ENCODE data around the gene ABCB1. TPM values are rescaled to one million over a fixed set of nuclear protein-coding genes. Genes with fewer than 3 reads are reported as not detected.

Gene ABCB1
- total RNA-seq, 1 donor from 2014 or later, result 1.4 TPM

DNA sequence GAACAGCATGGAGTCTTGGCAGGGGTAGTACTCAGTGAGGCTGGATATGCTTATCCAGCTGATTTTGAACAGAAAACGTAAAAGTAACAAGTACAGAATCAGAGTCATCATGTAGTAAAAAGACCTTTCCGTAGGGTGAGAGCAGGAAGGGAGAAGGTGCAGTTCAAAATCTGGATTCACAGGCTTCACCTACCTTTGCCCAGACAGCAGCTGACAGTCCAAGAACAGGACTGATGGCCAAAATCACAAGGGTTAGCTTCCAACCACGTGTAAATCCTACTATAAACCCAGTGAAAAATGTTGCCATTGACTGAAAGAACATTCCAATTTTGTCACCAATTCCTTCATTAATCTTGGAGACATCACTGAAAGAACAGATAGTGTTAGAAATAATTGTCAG lies 34.8 kb downstream of the ABCB1 start:
- no peak for DNase-seq
- no peak overlapping the region for H3K27ac Mint-ChIP-seq
- intact Hi-C loops (cut with micrococcal nuclease), result no loop called here
- no peak overlapping the region for H3K4me3 Mint-ChIP-seq
- H3K4me1 Mint-ChIP-seq, result peaks cover 1% of the 10 kb centered on the region
- H3K27me3 Mint-ChIP-seq, result no peaks in the 10 kb centered on the region
- H3K36me3 Mint-ChIP-seq (ENCODE audit: low read depth), result no peaks in the 10 kb centered on the region
- no peaks in the 10 kb centered on the region for H3K9me3 Mint-ChIP-seq

DNA sequence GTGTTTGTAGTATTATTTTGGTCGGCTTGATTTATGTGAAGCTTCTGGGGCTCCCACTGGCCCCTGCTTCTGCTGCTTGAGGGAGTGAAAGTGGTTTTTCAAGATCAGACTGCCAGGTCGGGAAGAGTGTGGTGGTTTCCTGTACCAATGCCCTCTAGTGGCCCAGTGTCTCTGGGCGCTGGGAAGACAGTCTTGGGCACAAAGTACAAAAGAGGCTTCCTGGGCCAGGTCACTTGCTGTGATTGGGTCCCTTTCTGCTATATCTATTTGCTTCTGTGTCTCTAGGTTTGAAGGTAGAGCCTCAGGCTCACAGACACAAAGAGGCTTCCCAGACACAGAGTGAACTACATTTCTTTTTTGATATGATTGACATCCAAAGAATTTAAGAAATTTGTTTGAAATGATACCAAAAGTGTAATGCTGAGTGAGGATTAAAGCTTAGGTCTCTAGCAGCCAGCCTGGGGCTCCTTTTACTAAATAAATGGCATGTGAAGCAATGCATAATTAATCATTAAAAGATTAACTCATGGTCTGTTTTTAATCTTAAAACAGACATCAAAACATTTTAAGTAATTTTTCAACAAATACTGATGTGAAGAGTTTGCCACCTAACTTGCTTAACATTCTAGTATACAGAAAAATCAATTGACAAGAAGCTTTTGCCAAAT lies 36.3 kb downstream of the ABCB1 start:
- peak; percentile 63 for DNase-seq
- Mint-ChIP-seq H3K27ac (no peak overlapping the region), H3K36me3 (ENCODE audit: low read depth) (no peaks in the 10 kb centered on the region), H3K27me3 (no peaks in the 10 kb centered on the region), H3K4me1 (peaks cover 1% of the 10 kb centered on the region), H3K4me3 (no peak overlapping the region), H3K9me3 (no peaks in the 10 kb centered on the region)
- intact Hi-C loops (cut with micrococcal nuclease), result no loop called here

DNA sequence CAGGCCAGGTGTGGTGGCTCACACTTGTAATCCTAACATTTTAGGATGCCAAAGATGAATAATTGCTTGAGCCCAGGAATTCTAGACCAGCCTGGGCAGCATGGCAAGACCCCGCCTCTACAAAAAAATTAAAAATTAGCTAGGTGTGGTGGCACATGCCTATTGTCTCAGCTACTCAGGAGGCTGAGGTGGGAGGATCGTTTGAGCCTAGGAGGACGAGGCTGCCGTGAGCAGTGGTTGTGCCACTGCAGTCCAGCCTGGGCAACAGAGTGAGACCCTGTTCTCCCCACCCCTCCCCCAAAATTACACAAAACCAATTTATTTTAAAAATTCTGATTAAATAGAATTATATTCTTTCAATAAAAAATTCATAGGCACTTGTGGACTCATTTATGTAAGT lies 39.0 kb downstream of the ABCB1 start:
- Mint-ChIP-seq H3K4me3 (no peak overlapping the region), H3K27ac (no peak overlapping the region), H3K27me3 (no peaks in the 10 kb centered on the region), H3K9me3 (no peaks in the 10 kb centered on the region), H3K4me1 (peaks cover 1% of the 10 kb centered on the region), H3K36me3 (ENCODE audit: low read depth) (no peaks in the 10 kb centered on the region)
- DNase-seq, result no peak
- intact Hi-C loops (cut with micrococcal nuclease), result no loop called here

DNA sequence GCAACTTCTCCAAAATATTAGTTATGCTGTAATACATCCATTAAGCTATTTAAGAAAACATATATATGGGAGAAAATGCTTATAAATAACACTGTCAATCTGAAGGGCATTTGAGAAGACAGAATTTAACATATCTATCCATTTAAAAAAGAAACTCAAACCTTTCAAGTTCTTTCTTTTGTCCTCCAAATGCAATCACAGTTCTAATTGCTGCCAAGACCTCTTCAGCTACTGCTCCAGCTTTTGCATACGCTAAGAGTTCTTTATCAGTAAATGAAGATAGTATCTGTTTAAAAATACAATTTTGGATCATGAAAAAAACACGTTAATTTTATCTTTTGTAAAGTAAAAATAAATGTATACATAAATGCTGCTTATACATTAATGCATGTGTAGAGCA lies 39.6 kb downstream of the ABCB1 start:
- no peaks in the 10 kb centered on the region for H3K9me3 Mint-ChIP-seq
- H3K4me1 Mint-ChIP-seq, result peaks cover 1% of the 10 kb centered on the region
- intact Hi-C loops (cut with micrococcal nuclease), result no loop called here
- no peaks in the 10 kb centered on the region for H3K36me3 Mint-ChIP-seq (ENCODE audit: low read depth)
- no peak overlapping the region for H3K27ac Mint-ChIP-seq
- no peak overlapping the region for H3K4me3 Mint-ChIP-seq
- H3K27me3 Mint-ChIP-seq, result no peaks in the 10 kb centered on the region
- no peak for DNase-seq

DNA sequence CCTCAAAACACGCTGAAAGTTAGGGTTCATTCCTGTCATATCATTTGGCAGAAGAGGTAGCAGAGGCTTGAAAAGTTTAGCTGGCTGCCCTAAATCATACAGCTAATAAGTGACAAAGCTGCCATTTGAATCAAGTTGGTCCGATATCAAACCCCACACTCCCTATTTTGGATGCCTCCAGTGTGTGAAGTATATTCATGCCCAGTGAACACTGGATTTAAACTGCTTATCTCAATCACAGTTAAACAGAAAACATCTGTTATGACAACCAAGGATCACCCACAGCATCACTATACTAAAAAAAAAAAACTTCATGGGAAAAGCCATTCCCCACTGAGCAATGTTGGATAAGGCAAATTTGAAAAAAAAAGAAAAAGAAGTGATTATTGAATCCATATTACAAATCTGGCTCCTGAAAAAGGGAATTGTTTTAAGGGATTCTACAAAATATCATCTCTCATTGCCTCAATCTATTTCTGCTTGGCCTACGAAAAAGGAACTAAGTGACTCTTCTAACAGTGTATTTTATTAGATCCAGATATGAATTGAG lies 48.3 kb downstream of the ABCB1 start:
- DNase-seq, result no peak
- Mint-ChIP-seq H3K4me1 (no peaks in the 10 kb centered on the region), H3K36me3 (ENCODE audit: low read depth) (no peaks in the 10 kb centered on the region), H3K4me3 (no peak overlapping the region), H3K9me3 (no peaks in the 10 kb centered on the region), H3K27ac (no peak overlapping the region), H3K27me3 (no peaks in the 10 kb centered on the region)
- intact Hi-C loops (cut with micrococcal nuclease), result no loop called here

DNA sequence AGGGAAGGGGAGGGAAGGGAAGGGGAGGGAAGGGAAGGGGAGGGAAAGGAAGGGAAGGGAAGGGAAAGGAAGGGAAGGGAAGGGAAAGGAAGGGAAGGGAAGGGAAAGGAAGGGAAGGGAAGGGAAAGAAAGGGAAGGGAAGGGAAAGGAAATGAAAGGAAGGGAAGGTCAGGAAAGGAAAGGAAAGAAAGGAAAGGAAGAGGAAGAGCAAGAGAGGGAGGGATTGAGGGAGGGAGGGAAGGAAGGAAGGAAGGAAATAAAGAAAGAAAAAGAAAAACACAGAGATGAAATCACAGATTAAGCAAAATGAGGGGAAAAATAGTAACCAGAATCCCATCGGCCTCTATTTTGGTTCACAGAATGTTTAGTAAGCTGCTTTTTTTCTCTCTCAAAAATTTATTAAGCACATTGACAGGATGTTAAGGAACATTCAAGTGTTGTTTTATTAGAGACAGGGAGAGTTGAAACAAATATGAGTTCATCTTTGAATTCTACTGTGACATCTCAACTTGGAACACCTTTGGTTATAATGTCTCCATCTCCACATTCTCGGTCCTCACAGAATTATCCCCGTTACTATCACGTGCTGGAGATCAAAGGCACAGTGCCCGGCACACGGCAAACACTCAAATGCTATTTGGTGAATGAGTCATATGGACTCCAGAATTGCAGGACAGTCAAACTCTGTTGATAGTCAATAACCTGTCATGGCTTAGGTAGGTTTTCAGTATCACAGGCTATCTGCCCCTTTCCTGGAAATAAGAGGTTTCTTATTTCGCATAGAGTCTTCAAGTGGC lies 52.4 kb downstream of the ABCB1 start:
- no peak for DNase-seq
- Mint-ChIP-seq H3K36me3 (ENCODE audit: low read depth) (no peaks in the 10 kb centered on the region), H3K27me3 (no peaks in the 10 kb centered on the region), H3K27ac (no peak overlapping the region), H3K4me1 (no peaks in the 10 kb centered on the region), H3K4me3 (no peak overlapping the region), H3K9me3 (no peaks in the 10 kb centered on the region)
- intact Hi-C loops (cut with micrococcal nuclease), result no loop called here

DNA sequence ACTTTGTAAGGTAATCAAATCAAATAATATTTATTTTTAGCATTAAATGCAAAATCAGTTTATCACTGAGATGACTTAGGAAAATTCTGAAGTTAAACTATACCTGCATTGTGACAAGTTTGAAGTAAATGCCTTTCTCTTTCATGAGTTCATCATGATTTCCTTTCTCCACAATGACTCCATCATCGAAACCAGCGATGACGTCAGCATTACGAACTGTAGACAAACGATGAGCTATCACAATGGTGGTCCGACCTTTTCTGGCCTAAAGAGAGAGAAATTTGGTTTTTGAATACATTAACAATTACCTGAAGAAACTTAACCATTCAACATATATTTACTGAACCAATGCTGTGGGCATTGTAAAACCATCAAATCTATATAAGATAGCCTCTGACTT lies 54.9 kb downstream of the ABCB1 start:
- DNase-seq, result no peak
- Mint-ChIP-seq H3K27me3 (no peaks in the 10 kb centered on the region), H3K27ac (no peak overlapping the region), H3K9me3 (no peaks in the 10 kb centered on the region), H3K4me1 (no peaks in the 10 kb centered on the region), H3K4me3 (no peak overlapping the region), H3K36me3 (ENCODE audit: low read depth) (no peaks in the 10 kb centered on the region)
- intact Hi-C loops (cut with micrococcal nuclease), result no loop called here

DNA sequence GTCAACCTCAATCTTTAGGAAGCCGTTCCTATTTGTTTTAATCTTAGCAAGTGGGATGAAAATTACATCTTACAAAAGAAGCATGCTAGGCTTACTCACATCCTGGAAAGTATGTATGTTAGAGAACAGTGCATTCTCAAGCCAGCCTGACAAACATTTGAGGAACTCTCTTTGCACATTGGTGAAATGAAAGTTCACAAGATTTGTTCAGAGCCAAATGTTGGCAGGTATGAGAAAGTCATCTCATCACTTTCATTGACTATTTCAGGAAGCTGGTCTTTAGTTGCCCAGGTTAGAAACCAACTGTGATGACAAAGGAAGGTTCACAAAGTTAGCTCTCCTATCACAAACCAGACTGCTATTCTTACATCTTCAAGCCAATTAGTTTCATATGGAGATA lies 57.1 kb downstream of the ABCB1 start:
- Mint-ChIP-seq H3K27ac (no peak overlapping the region), H3K4me3 (no peak overlapping the region), H3K27me3 (no peaks in the 10 kb centered on the region), H3K9me3 (no peaks in the 10 kb centered on the region), H3K36me3 (ENCODE audit: low read depth) (no peaks in the 10 kb centered on the region), H3K4me1 (no peaks in the 10 kb centered on the region)
- intact Hi-C loops (cut with micrococcal nuclease), result no loop called here
- DNase-seq, result peak; percentile 11

DNA sequence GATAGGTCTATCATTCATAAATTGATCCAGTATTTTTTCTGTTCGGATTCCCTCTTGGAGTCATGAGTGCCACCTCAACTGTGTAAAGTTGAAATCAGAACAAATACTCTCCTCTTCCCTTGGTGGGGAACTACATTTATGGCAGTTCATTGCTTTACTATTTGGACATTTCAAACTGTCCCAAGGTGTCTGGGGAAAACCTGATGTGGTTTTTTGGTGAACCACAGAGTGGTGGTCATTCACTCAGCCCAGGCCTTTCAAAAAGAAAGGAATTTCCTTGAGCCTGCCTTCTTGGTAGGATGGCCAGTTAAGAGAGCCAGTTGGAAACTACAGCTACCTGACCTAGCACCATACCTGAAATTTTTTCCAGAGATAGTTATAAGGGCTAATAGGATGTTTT lies 59.0 kb downstream of the ABCB1 start:
- Mint-ChIP-seq H3K9me3 (no peaks in the 10 kb centered on the region), H3K4me3 (no peak overlapping the region), H3K27ac (no peak overlapping the region), H3K27me3 (no peaks in the 10 kb centered on the region), H3K4me1 (no peaks in the 10 kb centered on the region), H3K36me3 (ENCODE audit: low read depth) (no peaks in the 10 kb centered on the region)
- intact Hi-C loops (cut with micrococcal nuclease), result no loop called here
- peak; percentile 24 for DNase-seq

DNA sequence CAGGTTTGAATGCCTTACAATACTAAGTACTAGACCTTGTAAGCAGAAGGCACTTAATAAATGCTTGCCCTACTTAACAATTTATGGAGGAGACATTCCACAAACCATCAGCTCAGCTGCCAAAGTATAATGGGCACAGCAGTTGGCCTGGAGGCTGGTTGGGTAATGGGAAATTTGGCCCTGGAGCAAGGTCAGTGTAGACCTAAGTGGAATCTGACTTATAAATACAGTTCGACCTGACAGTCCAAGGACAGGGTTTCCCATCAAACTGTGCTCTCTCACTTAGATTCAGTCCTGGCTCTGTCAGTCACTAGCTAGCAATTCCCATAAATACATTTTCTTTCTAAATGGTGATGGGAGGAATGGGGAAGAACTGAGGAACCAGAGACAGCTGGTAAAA lies 62.6 kb downstream of the ABCB1 start:
- Mint-ChIP-seq H3K4me1 (no peaks in the 10 kb centered on the region), H3K27ac (no peak overlapping the region), H3K36me3 (ENCODE audit: low read depth) (no peaks in the 10 kb centered on the region), H3K27me3 (no peaks in the 10 kb centered on the region), H3K4me3 (no peak overlapping the region), H3K9me3 (no peaks in the 10 kb centered on the region)
- intact Hi-C loops (cut with micrococcal nuclease), result no loop called here
- DNase-seq, result no peak

DNA sequence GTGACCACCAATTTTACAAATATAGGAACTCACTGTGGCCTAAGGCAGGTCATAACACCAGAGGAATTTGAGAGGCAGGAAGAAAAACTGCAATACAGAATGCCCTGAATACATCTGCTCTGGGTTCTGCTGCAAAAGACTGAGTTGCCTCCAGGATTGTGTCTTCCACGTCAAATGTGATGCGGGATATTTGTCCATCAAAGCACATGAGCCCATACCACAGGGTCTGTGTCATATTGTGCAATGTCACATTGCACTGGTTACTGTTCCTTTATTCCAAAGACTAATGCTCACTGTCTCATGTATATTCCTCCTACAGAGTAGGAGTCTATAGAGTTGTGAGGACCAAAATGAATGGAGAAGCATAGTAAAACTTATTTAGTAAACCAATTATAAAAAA lies 66.6 kb downstream of the ABCB1 start:
- Mint-ChIP-seq H3K9me3 (no peaks in the 10 kb centered on the region), H3K36me3 (ENCODE audit: low read depth) (no peaks in the 10 kb centered on the region), H3K4me1 (no peaks in the 10 kb centered on the region), H3K4me3 (no peak overlapping the region), H3K27me3 (no peaks in the 10 kb centered on the region), H3K27ac (no peak overlapping the region)
- intact Hi-C loops (cut with micrococcal nuclease), result no loop called here
- DNase-seq, result no peak

DNA sequence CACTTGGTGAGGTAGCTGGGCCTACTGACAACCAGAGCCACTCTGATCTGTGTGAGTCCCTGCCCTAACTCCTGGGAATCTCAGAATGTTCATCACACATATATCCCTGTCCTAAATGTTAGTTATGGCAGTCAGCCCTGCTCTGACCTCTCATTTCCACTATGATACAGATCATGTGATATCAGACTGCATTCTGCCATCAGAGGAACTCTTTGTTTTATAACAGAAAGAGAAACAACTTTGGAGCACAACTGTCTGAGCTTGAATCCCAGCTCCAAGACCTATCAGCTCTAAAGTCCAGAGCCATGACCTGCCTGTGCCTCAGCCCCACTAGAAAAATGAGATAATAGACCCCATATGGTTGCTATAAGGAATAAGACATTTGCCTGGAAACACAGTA lies 70.6 kb downstream of the ABCB1 start:
- no peaks in the 10 kb centered on the region for H3K4me1 Mint-ChIP-seq
- H3K27ac Mint-ChIP-seq, result no peak overlapping the region
- no peak for DNase-seq
- H3K4me3 Mint-ChIP-seq, result no peak overlapping the region
- no peaks in the 10 kb centered on the region for H3K9me3 Mint-ChIP-seq
- intact Hi-C loops (cut with micrococcal nuclease), result no loop called here
- H3K36me3 Mint-ChIP-seq (ENCODE audit: low read depth), result no peaks in the 10 kb centered on the region
- H3K27me3 Mint-ChIP-seq, result no peaks in the 10 kb centered on the region

DNA sequence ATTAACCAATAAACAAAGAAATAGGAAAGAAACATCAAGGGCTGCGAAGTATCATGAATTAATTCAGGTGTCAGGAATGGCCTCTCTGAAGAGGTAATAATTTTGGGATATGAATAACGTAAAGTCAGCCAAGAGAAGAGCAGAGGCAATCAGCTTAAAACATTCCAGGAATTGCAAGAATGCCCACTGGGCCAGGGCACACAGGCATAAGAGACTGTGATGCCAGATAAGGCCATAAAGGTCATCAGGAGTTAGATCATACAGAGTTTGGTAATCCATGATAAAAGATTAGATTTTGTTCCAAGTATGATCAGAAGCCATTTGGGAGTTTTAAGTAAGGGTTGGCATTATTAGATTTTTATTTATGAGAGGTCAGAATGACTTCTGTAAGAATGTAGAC lies 72.0 kb downstream of the ABCB1 start:
- no peak overlapping the region for H3K27ac Mint-ChIP-seq
- no peak overlapping the region for H3K4me3 Mint-ChIP-seq
- no peaks in the 10 kb centered on the region for H3K9me3 Mint-ChIP-seq
- H3K36me3 Mint-ChIP-seq (ENCODE audit: low read depth), result no peaks in the 10 kb centered on the region
- no peaks in the 10 kb centered on the region for H3K4me1 Mint-ChIP-seq
- intact Hi-C loops (cut with micrococcal nuclease), result no loop called here
- DNase-seq, result no peak
- no peaks in the 10 kb centered on the region for H3K27me3 Mint-ChIP-seq

DNA sequence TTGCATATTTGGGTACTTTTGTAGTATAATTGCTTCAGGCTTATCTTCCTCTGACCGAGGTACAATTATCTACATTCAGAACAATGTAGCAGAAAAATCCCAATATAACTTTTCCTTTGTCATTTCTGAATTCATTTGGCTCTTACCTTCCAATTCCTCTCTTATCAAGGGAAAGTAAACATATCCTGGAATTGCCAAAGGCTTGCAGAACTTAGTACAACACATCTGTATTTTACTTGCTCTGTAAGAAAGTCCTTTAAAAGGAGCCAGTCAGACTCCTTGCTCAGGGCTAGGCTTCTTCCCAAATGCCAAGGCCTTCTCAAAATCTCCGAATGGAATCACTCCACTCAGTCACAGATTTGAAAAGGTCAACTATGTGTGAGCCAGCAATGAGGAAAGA lies 81.9 kb downstream of the ABCB1 start:
- Mint-ChIP-seq H3K4me1 (no peaks in the 10 kb centered on the region), H3K4me3 (no peak overlapping the region), H3K27ac (no peak overlapping the region), H3K27me3 (no peaks in the 10 kb centered on the region), H3K36me3 (ENCODE audit: low read depth) (no peaks in the 10 kb centered on the region), H3K9me3 (no peaks in the 10 kb centered on the region)
- DNase-seq, result no peak
- intact Hi-C loops (cut with micrococcal nuclease), result no loop called here

Measured in activated CD4-positive, alpha-beta T cell treated with anti-CD3 and anti-CD28 coated beads, Interleukin-2, amount 10 ng/mL, durations not matched to agents 24 days and 14 days (primary cell).